SK-N-SH treated with all-trans-retinoic acid at 6 μM for 48 hours (cell line): ENCODE data around the gene PVALEF.

ENCODE experiments used
- CSDC2 ChIP-seq: fragments of 250-450 bp; sonication (Bioruptor Pico); IDR thresholded peaks from 2 replicates; pipeline ENCODE4 v1.5.0; 2020; ENCODE audit warnings: mild to moderate bottlenecking, moderate library complexity
- ZNF70 ChIP-seq: fragments of 450-650 bp; formaldehyde crosslinking; IDR thresholded peaks from 2 replicates; pipeline ENCODE4 v1.5.0; 2020; ENCODE audit warnings: mild to moderate bottlenecking, moderate library complexity
- TF ChIP-seq, protein P1 (sequence below): fragments of 250-450 bp; sonication (Bioruptor Pico); IDR thresholded peaks from 2 replicates; pipeline ENCODE4 v1.8.0; 2020; ENCODE audit warnings: mild to moderate bottlenecking, moderate library complexity, borderline replicate concordance
- TF ChIP-seq, protein P2 (sequence below): fragments of 250-450 bp; sonication (Bioruptor Pico); IDR thresholded peaks from 2 replicates; pipeline ENCODE4 v1.5.1; 2021; ENCODE audit warnings: mild to moderate bottlenecking, moderate library complexity

DNA sequence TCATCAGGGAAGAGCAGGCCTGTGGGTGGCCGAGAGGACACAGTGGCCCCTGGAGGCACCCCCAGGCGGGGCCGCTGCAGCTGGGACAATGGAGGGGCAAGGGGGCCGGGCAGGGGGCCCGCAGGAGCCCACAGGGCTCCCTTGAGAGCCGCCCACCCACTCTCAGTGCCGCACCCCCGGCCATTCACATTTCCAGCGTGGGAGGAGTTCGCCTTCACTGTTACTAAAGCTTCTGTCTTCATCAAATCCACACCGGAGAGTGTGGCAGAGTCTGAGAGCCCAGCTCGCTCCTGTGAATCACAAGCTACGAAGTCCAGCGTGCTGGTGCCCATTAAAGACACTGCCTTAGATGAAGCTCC, 20.9 kb upstream of the PVALEF start:
- TF ChIP-seq, protein P1, sequence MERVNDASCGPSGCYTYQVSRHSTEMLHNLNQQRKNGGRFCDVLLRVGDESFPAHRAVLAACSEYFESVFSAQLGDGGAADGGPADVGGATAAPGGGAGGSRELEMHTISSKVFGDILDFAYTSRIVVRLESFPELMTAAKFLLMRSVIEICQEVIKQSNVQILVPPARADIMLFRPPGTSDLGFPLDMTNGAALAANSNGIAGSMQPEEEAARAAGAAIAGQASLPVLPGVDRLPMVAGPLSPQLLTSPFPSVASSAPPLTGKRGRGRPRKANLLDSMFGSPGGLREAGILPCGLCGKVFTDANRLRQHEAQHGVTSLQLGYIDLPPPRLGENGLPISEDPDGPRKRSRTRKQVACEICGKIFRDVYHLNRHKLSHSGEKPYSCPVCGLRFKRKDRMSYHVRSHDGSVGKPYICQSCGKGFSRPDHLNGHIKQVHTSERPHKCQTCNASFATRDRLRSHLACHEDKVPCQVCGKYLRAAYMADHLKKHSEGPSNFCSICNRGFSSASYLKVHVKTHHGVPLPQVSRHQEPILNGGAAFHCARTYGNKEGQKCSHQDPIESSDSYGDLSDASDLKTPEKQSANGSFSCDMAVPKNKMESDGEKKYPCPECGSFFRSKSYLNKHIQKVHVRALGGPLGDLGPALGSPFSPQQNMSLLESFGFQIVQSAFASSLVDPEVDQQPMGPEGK (CRISPR knock-in tag): no peak
- TF ChIP-seq ZNF70 (CRISPR knock-in tag): no peak
- TF ChIP-seq, protein P2, sequence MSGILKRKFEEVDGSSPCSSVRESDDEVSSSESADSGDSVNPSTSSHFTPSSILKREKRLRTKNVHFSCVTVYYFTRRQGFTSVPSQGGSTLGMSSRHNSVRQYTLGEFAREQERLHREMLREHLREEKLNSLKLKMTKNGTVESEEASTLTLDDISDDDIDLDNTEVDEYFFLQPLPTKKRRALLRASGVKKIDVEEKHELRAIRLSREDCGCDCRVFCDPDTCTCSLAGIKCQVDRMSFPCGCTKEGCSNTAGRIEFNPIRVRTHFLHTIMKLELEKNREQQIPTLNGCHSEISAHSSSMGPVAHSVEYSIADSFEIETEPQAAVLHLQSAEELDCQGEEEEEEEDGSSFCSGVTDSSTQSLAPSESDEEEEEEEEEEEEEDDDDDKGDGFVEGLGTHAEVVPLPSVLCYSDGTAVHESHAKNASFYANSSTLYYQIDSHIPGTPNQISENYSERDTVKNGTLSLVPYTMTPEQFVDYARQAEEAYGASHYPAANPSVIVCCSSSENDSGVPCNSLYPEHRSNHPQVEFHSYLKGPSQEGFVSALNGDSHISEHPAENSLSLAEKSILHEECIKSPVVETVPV (CRISPR knock-in tag): no peak
- TF ChIP-seq CSDC2: no peak
